ENCODE data around the gene FXYD7.
"Not testable (repeated sequence)": the region's sequence is repeated elsewhere in the genome, so short reads cannot be mapped to it uniquely, and the experiment has no call there.

The FXYD7 gene

GRCh38 chr19:35122687-35123551, 20.1 kb upstream of the FXYD7 start:
- Histone ChIP-seq H3K4me2 (ENCODE audit: low read length) (peak overlapping the region; percentile 90), H3K9ac (ENCODE audit: low read depth, low read length) (no peak overlapping the region), H3K27me3 (ENCODE audit: control insufficient read depth, insufficient read depth, low read length) (peaks cover 28% of the 10 kb centered on the region), H3K36me3 (ENCODE audit: insufficient read depth, low read length) (no peaks in the 10 kb centered on the region), H3K4me1 (ENCODE audit: control insufficient read depth, insufficient read depth, low read length) (peaks cover 27% of the 10 kb centered on the region), H3K4me3 (ENCODE audit: low read length) (no peak overlapping the region), H3K9me3 (replicated peaks; ENCODE audit: low read length) (no peaks in the 10 kb centered on the region)

GRCh38 chr19:35123573-35123972, 19.5 kb upstream of the FXYD7 start:
- Histone ChIP-seq H3K9me3 (replicated peaks; ENCODE audit: low read length) (no peaks in the 10 kb centered on the region), H3K4me2 (ENCODE audit: low read length) (peak overlapping the region; percentile 90), H3K4me3 (ENCODE audit: low read length) (peak overlapping the region; percentile 76), H3K36me3 (ENCODE audit: insufficient read depth, low read length) (no peaks in the 10 kb centered on the region), H3K27me3 (ENCODE audit: control insufficient read depth, insufficient read depth, low read length) (peaks cover 34% of the 10 kb centered on the region), H3K9ac (ENCODE audit: low read depth, low read length) (peak overlapping the region; percentile 73), H3K4me1 (ENCODE audit: control insufficient read depth, insufficient read depth, low read length) (peaks cover 27% of the 10 kb centered on the region)

GRCh38 chr19:35124098-35125060, 18.7 kb upstream of the FXYD7 start:
- Histone ChIP-seq H3K4me1 (ENCODE audit: control insufficient read depth, insufficient read depth, low read length) (peaks cover 27% of the 10 kb centered on the region), H3K4me2 (ENCODE audit: low read length) (peak overlapping the region; percentile 90), H3K4me3 (ENCODE audit: low read length) (peak overlapping the region; percentile 76), H3K27me3 (ENCODE audit: control insufficient read depth, insufficient read depth, low read length) (peaks cover 39% of the 10 kb centered on the region), H3K9ac (ENCODE audit: low read depth, low read length) (peak overlapping the region; percentile 73), H3K9me3 (replicated peaks; ENCODE audit: low read length) (no peaks in the 10 kb centered on the region), H3K36me3 (ENCODE audit: insufficient read depth, low read length) (no peaks in the 10 kb centered on the region)

GRCh38 chr19:35125270-35125717, 17.8 kb upstream of the FXYD7 start:
- H3K4me1 ChIP-seq (ENCODE audit: control insufficient read depth, insufficient read depth, low read length), result peaks cover 26% of the 10 kb centered on the region
- H3K4me3 ChIP-seq (ENCODE audit: low read length), result no peak overlapping the region
- H3K9ac ChIP-seq (ENCODE audit: low read depth, low read length), result no peak overlapping the region

GRCh38 chr19:35125749-35126623, 17.1 kb upstream of the FXYD7 start:
- Histone ChIP-seq H3K36me3 (ENCODE audit: insufficient read depth, low read length) (no peaks in the 10 kb centered on the region), H3K4me2 (ENCODE audit: low read length) (no peak overlapping the region), H3K4me3 (ENCODE audit: low read length) (no peak overlapping the region), H3K4me1 (ENCODE audit: control insufficient read depth, insufficient read depth, low read length) (peaks cover 19% of the 10 kb centered on the region), H3K9ac (ENCODE audit: low read depth, low read length) (no peak overlapping the region), H3K27me3 (ENCODE audit: control insufficient read depth, insufficient read depth, low read length) (peaks cover 47% of the 10 kb centered on the region), H3K9me3 (replicated peaks; ENCODE audit: low read length) (no peaks in the 10 kb centered on the region)

More at GRCh38 chr19:35125270-35125717, 17.8 kb upstream of the FXYD7 start:
- no peaks in the 10 kb centered on the region for H3K9me3 ChIP-seq (replicated peaks; ENCODE audit: low read length)
- no peaks in the 10 kb centered on the region for H3K36me3 ChIP-seq (ENCODE audit: insufficient read depth, low read length)
- H3K4me2 ChIP-seq (ENCODE audit: low read length), result no peak overlapping the region
- peaks cover 41% of the 10 kb centered on the region for H3K27me3 ChIP-seq (ENCODE audit: control insufficient read depth, insufficient read depth, low read length)

- Histone ChIP-seq H3K4me1 (ENCODE audit: control insufficient read depth, insufficient read depth, low read length) (peaks cover 19% of the 10 kb centered on the region), H3K9ac (ENCODE audit: low read depth, low read length) (no peak overlapping the region), H3K4me3 (ENCODE audit: low read length) (no peak overlapping the region), H3K9me3 (replicated peaks; ENCODE audit: low read length) (no peaks in the 10 kb centered on the region), H3K4me2 (ENCODE audit: low read length) (no peak overlapping the region), H3K27me3 (ENCODE audit: control insufficient read depth, insufficient read depth, low read length) (peaks cover 47% of the 10 kb centered on the region), H3K36me3 (ENCODE audit: insufficient read depth, low read length) (no peaks in the 10 kb centered on the region)
Measured at GRCh38 chr19:35126624-35126959, 16.5 kb upstream of the FXYD7 start.

- Histone ChIP-seq H3K4me1 (ENCODE audit: control insufficient read depth, insufficient read depth, low read length) (peaks cover 19% of the 10 kb centered on the region), H3K36me3 (ENCODE audit: insufficient read depth, low read length) (no peaks in the 10 kb centered on the region), H3K27me3 (ENCODE audit: control insufficient read depth, insufficient read depth, low read length) (peaks cover 57% of the 10 kb centered on the region), H3K4me3 (ENCODE audit: low read length) (no peak overlapping the region), H3K9ac (ENCODE audit: low read depth, low read length) (no peak overlapping the region), H3K9me3 (replicated peaks; ENCODE audit: low read length) (no peaks in the 10 kb centered on the region), H3K4me2 (ENCODE audit: low read length) (no peak overlapping the region)
Measured at GRCh38 chr19:35127871-35128270, 15.2 kb upstream of the FXYD7 start.

- Histone ChIP-seq H3K4me3 (ENCODE audit: low read length) (no peak overlapping the region), H3K9ac (ENCODE audit: low read depth, low read length) (no peak overlapping the region), H3K4me2 (ENCODE audit: low read length) (no peak overlapping the region), H3K9me3 (replicated peaks; ENCODE audit: low read length) (no peaks in the 10 kb centered on the region), H3K27me3 (ENCODE audit: control insufficient read depth, insufficient read depth, low read length) (peaks cover 62% of the 10 kb centered on the region), H3K36me3 (ENCODE audit: insufficient read depth, low read length) (no peaks in the 10 kb centered on the region), H3K4me1 (ENCODE audit: control insufficient read depth, insufficient read depth, low read length) (peaks cover 14% of the 10 kb centered on the region)
Measured at GRCh38 chr19:35128398-35129057, 14.5 kb upstream of the FXYD7 start.

- peaks cover 70% of the 10 kb centered on the region for H3K27me3 ChIP-seq (ENCODE audit: control insufficient read depth, insufficient read depth, low read length)
- not testable (repeated sequence) for H3K9ac ChIP-seq (ENCODE audit: low read depth, low read length); H3K4me1 ChIP-seq (ENCODE audit: control insufficient read depth, insufficient read depth, low read length); H3K9me3 ChIP-seq (replicated peaks; ENCODE audit: low read length); H3K4me2 ChIP-seq (ENCODE audit: low read length); H3K36me3 ChIP-seq (ENCODE audit: insufficient read depth, low read length); H3K4me3 ChIP-seq (ENCODE audit: low read length)
Measured at GRCh38 chr19:35129724-35130274, 13.3 kb upstream of the FXYD7 start.

Measured in skeletal muscle satellite cell (primary cell).